DMS153 treated with DMSO at 0.1 percent for 48 hours (cell line): ENCODE data around the gene QARS1.

ENCODE experiments used
- DNase-seq: peaks from one replicate; lab custom pipeline; 2025; ENCODE audit not compliant: unreplicated experiment; lab: John Stamatoyannopoulos, UW

The QARS1 gene

GRCh38 chr3:49120438-49121131 is 16.0 kb upstream of the QARS1 start, which contains the start of gene USP19:
TSS of gene USP19 (minus strand) at chr3:49120823. CDS start at chr3:49119145, 1,678 bp downstream.
- peak; percentile 29 for DNase-seq

DNA sequence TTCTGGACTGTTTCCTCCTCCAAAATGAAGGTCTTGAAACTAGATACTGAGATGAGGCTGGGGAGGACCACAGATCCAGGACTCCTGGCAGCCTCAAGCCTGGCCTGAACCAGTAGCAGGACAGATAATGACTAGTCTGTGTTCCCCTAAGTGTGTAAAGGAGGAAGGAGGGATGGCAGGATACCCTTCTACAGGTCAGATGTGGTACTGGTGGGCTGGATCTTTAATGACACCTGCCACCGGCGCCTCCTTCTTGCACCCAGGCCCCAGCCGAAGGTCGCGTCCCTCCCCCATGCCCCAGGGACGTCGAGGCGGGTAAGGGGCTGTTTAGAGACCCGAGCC is 15.5 kb upstream of the QARS1 start:
- no peak for DNase-seq

- DNase-seq: no peak
Observed at GRCh38 chr3:49119439-49119838, 14.9 kb upstream of the QARS1 start.

- DNase-seq: no peak
Observed at GRCh38 chr3:49119036-49119435, 14.5 kb upstream of the QARS1 start.

DNA sequence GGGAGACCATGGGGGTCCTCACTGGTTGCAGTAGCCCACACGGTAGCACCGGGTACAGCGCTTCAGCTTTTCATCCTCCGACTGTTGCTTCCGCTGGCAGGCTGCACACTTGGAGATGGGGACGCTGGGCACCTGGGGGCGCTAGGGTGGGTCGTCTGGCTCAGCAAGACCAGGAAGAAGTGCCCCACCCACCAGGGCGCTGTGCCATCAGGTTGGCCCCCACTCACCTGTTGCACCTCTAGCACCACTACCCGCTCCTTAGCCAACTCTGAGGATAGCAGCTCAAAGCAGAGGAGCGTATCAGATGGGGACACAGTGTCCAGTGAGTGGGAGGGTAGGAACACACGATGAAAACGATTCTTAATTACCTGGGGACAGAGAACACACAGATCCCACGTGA is 7.7 kb upstream of the QARS1 start:
- DNase-seq: no peak

GRCh38 chr3:49111347-49111746 is 6.8 kb upstream of the QARS1 start:
- no peak for DNase-seq

DNA sequence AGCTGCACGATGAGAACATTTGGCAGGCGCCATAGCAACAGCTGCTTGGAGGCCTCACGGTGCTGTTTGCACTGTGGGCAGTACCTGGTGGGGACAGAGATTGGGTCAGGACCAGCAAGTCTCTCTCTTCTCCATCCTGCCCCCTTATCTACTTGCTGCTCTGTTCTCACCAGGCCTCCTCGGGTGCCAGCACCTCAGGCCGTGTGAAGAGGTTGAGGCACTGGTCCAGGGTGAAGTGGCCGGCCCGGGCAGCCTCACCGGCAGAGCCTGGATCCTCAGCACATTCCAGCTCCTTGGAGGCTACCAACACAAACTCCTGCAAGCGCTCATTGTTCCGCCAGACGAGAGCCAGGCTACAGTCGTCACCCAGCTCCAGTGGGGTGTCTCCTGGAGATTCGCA is 6.2 kb upstream of the QARS1 start:
- DNase-seq: no peak

- no peak for DNase-seq
Observed at GRCh38 chr3:49108346-49108745, 3.8 kb upstream of the QARS1 start.

DNA sequence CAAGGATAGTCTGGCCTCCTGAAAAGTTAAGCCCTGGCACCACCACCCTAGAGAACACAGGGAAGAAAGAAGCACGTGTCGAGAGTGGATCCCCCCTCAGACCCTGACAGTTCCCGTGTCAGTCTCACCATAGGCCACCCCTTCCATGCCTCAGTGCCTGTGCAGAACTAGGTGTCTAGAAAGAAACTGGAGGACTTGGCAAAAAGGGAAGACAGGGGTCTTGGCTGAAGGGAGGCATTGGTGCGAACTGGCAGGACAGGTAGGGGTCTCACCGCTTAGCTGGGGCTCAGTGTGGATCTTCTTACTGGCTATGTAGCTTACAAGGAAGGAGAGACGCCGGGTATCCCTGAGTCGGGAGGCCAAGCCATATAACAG is 518 bp downstream of the QARS1 start:
- DNase-seq: no peak

DNA sequence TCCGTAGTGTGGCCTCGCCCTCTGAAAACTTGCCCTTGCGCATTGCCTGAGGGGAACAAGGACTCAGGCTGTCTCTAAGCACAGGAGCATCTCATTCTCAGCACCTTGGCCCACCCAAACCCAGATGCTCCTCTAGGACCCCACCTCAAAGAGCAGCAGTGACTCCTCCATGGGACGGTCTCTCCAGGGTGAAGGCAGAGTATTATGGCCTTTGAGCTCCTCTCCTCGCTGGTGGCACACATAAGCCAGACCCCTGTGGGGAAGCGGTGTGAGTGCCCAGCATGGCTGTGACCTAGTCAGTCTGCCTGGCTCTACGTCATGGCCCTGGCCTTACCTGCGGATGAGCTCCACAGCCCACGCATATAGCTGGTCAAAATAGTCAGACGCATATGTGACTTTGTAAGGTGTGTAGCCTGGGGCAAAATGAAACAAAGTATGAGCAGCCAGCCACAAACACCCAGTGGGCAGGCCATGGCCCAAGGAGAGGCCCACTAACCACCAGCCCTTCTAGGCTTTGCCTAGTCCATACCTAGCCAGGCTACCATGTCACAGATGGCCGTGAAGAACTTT is 4.4 kb downstream of the QARS1 start:
- no peak for DNase-seq

GRCh38 chr3:49098910-49099630 is 5.5 kb downstream of the QARS1 start:
- DNase-seq: no peak

GRCh38 chr3:49098429-49098828 is 6.1 kb downstream of the QARS1 start:
- no peak for DNase-seq

- peak; percentile 70 for DNase-seq
Observed at GRCh38 chr3:49093853-49094767, 10.4 kb downstream of the QARS1 start, which contains the start of gene QRICH1. TSS of gene QRICH1 (minus strand) at chr3:49094071. CDS start at chr3:49077017, 17,054 bp downstream.

DNA sequence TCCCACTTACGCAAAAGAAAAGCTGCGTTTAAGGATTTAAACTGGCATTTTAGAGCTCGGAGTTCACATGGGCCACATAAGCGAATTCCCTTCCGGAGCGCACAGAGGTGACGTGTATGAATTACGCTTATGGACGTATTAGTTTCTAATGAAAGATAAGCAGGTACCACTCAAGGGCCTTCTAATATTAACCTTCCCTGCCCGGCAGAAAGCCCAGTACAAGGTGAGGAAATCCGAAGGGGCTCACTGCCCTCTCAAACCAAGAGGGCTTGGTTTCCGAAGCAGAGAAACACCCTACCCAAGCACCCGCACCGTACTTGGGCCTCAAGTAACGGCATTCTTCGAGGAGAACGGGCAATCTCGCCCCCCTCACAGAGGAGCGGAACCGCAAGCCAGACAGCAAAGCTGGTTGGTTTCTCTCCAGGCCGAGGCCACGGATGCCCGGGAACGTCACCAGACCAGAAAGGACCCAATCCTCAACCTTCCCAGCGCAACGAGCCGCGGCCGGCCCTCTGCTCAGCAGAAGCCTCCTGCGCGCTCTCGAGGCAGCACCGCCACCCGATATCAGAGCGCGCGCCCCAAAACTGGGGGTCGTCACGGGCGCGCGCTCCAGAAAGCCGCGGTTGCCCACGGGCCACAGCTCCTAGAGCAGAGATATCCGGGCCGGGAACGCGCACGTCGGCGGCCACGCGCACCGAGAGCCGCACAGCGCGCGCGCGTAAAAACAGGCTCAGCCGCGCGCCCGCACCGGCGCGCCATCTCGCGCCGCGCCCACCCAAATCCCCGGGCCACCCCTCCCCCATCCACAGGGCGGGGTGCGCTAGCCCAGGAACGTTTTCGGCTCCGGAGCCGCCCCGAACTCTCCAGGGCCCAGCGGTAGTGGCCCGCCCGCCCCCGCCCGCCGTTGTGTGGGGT is 11.4 kb downstream of the QARS1 start:
- no peak for DNase-seq

- no peak for DNase-seq
Observed at GRCh38 chr3:49081429-49081828, 23.1 kb downstream of the QARS1 start.

- no peak for DNase-seq
Observed at GRCh38 chr3:49079270-49079669, 25.3 kb downstream of the QARS1 start.

GRCh38 chr3:49076646-49077045 is 27.9 kb downstream of the QARS1 start:
- no peak for DNase-seq

DNA sequence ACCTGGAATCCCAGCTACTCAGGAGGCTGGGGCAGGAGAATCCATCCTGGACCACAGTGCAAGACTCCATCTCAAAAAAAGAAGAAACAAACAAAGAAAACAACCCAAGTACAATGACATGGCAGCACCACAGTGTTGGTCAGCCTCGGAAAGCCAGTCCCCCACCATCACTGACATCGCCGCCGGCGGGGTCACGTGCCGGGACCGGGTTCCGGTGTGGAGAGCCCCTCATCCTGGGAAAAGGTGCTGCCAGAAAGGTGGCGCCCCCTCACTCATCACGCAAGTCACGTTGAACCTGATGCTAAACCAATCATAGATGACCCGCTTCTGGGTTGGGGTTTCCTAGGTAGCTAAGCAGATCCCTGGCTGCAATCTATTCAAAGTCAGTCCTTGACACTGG is 28.4 kb downstream of the QARS1 start:
- no peak for DNase-seq

- no peak for DNase-seq
Observed at GRCh38 chr3:49058011-49058410, 46.5 kb downstream of the QARS1 start.

DNA sequence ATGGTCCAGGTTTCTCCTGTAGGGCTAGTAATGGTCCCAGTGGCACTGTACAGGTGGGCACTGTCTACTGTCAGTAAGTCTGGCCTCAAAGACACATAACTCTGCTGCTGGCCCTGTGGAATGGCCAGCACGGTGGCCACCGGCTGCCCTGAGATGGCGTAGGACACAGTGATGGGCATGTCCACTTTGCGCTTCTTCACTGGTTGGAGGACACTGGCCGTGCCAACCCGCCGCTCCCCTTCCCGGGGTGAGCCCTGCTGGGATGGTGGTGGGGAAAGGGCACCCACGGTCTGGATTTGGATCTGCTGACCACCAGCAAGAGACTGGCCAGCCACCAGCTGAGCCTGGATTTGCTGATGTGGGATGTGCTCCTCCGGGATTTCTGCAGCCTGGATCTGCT is 47.3 kb downstream of the QARS1 start:
- no peak for DNase-seq
